Astrocyte (in vitro differentiated cells and primary cell): ENCODE data around the gene ZNF189.

Experiments
- CTCF ChIP-seq: IDR thresholded peaks from 2 replicates; pipeline ENCODE4 v1.5.1; 2011; ENCODE audit warnings: low read depth, mild to moderate bottlenecking, inconsistent platforms, low read length, moderate library complexity; ENCODE audit not compliant: insufficient read depth
- EZH2 ChIP-seq: IDR thresholded peaks from 2 replicates; pipeline ENCODE4 v1.6.1; 2012; ENCODE audit warnings: mild to moderate bottlenecking, low read length, inconsistent platforms; ENCODE audit not compliant: insufficient read depth

GRCh38 chr9:101438523-101438922 lies 39.9 kb downstream of the ZNF189 start:
- TF ChIP-seq CTCF, result no peak
- TF ChIP-seq EZH2, result no peak
